ENCODE results near the gene NFS1.
"Not testable (repeated sequence)": the region's sequence is repeated elsewhere in the genome, so short reads cannot be mapped to it uniquely, and the experiment has no call there.

Gene NFS1

DNA sequence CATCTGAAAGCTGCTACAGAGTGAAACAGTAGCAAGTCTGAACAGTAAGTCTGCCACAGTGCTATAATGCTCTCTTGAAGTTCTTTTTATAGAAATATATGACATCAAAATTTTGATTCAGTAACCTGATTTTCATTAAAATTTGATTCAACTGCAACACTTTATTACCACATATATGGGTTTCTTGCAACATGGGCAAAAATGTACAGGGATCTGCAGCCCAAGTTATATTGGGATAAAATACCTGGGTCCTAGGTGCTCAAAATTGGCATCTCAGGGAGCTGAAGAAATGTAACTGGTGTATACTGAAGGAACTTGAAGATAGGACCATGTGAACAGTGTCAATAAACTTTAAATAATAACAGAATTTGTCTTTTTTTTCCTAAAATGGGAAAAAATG is 10.9 kb upstream of the NFS1 start:
- Histone ChIP-seq H3K79me2 (ENCODE audit: insufficient read depth, low read length) (peaks cover 28% of the 10 kb centered on the region), H4K20me1 (ENCODE audit: insufficient read depth, low read length) (peaks cover 11% of the 10 kb centered on the region; the same call in 1 of the 2 replicates), H3K4me3 (ENCODE audit: low read depth, low read length, poor library complexity, severe bottlenecking) (no peak overlapping the region), H3K4me2 (ENCODE audit: low read length) (no peak overlapping the region), H3K36me3 (ENCODE audit: insufficient read depth, low read length) (peaks cover 96% of the 10 kb centered on the region), H3F3A (ENCODE audit: insufficient read depth, low read length) (peaks cover 36% of the 10 kb centered on the region; the same call in 1 of the 2 replicates), H3K9ac (ENCODE audit: low read length) (no peak overlapping the region), H3K9me3 (ENCODE audit: low read length) (no peaks in the 10 kb centered on the region), H3K4me1 (ENCODE audit: insufficient read depth, low read length, severe bottlenecking) (no peaks in the 10 kb centered on the region), H3K27ac (ENCODE audit: low read depth, low read length, poor library complexity, severe bottlenecking) (no peak overlapping the region), H3K9me2 (ENCODE audit: low read depth, low read length) (no peaks in the 10 kb centered on the region), H3K27me3 (ENCODE audit: insufficient read depth, low read length) (no peaks in the 10 kb centered on the region), H2AFZ (ENCODE audit: low read length) (no peak overlapping the region)
- TF ChIP-seq CTCF (IDR thresholded peaks at IDR 0.05; ENCODE audit: low read length) (no peak), EZH2 (IDR thresholded peaks at IDR 0.05; ENCODE audit: borderline replicate concordance, low read length) (no peak)

GRCh38 chr20:35709259-35709658 is 10.1 kb upstream of the NFS1 start:
- Histone ChIP-seq H3K27me3 (ENCODE audit: insufficient read depth, low read length) (no peaks in the 10 kb centered on the region), H3K27ac (ENCODE audit: low read depth, low read length, poor library complexity, severe bottlenecking) (no peak overlapping the region), H3K4me1 (ENCODE audit: insufficient read depth, low read length, severe bottlenecking) (no peaks in the 10 kb centered on the region), H3K79me2 (ENCODE audit: insufficient read depth, low read length) (peaks cover 28% of the 10 kb centered on the region), H3K36me3 (ENCODE audit: insufficient read depth, low read length) (peaks cover 96% of the 10 kb centered on the region), H4K20me1 (ENCODE audit: insufficient read depth, low read length) (peaks cover 11% of the 10 kb centered on the region; the same call in 1 of the 2 replicates), H3K9me2 (ENCODE audit: low read depth, low read length) (no peaks in the 10 kb centered on the region), H3K9me3 (ENCODE audit: low read length) (no peaks in the 10 kb centered on the region), H3F3A (ENCODE audit: insufficient read depth, low read length) (peaks cover 41% of the 10 kb centered on the region), H2AFZ (ENCODE audit: low read length) (no peak overlapping the region), H3K4me2 (ENCODE audit: low read length) (no peak overlapping the region), H3K9ac (ENCODE audit: low read length) (no peak overlapping the region), H3K4me3 (ENCODE audit: low read depth, low read length, poor library complexity, severe bottlenecking) (no peak overlapping the region)
- no peak for TF ChIP-seq EZH2 (IDR thresholded peaks at IDR 0.05; ENCODE audit: borderline replicate concordance, low read length)
- no peak for TF ChIP-seq CTCF (IDR thresholded peaks at IDR 0.05; ENCODE audit: low read length)

GRCh38 chr20:35708502-35708901 is 9.3 kb upstream of the NFS1 start:
- Histone ChIP-seq H4K20me1 (ENCODE audit: insufficient read depth, low read length) (peaks cover 11% of the 10 kb centered on the region; the same call in 1 of the 2 replicates), H2AFZ (ENCODE audit: low read length) (no peak overlapping the region), H3K27ac (ENCODE audit: low read depth, low read length, poor library complexity, severe bottlenecking) (no peak overlapping the region), H3K9ac (ENCODE audit: low read length) (no peak overlapping the region), H3K4me2 (ENCODE audit: low read length) (no peak overlapping the region), H3K79me2 (ENCODE audit: insufficient read depth, low read length) (peaks cover 28% of the 10 kb centered on the region), H3K4me3 (ENCODE audit: low read depth, low read length, poor library complexity, severe bottlenecking) (no peak overlapping the region), H3K27me3 (ENCODE audit: insufficient read depth, low read length) (no peaks in the 10 kb centered on the region), H3K36me3 (ENCODE audit: insufficient read depth, low read length) (peaks cover 96% of the 10 kb centered on the region), H3F3A (ENCODE audit: insufficient read depth, low read length) (peaks cover 49% of the 10 kb centered on the region), H3K4me1 (ENCODE audit: insufficient read depth, low read length, severe bottlenecking) (no peaks in the 10 kb centered on the region), H3K9me3 (ENCODE audit: low read length) (no peaks in the 10 kb centered on the region), H3K9me2 (ENCODE audit: low read depth, low read length) (no peaks in the 10 kb centered on the region)
- TF ChIP-seq CTCF (IDR thresholded peaks at IDR 0.05; ENCODE audit: low read length) = no peak
- TF ChIP-seq EZH2 (IDR thresholded peaks at IDR 0.05; ENCODE audit: borderline replicate concordance, low read length) = no peak

DNA sequence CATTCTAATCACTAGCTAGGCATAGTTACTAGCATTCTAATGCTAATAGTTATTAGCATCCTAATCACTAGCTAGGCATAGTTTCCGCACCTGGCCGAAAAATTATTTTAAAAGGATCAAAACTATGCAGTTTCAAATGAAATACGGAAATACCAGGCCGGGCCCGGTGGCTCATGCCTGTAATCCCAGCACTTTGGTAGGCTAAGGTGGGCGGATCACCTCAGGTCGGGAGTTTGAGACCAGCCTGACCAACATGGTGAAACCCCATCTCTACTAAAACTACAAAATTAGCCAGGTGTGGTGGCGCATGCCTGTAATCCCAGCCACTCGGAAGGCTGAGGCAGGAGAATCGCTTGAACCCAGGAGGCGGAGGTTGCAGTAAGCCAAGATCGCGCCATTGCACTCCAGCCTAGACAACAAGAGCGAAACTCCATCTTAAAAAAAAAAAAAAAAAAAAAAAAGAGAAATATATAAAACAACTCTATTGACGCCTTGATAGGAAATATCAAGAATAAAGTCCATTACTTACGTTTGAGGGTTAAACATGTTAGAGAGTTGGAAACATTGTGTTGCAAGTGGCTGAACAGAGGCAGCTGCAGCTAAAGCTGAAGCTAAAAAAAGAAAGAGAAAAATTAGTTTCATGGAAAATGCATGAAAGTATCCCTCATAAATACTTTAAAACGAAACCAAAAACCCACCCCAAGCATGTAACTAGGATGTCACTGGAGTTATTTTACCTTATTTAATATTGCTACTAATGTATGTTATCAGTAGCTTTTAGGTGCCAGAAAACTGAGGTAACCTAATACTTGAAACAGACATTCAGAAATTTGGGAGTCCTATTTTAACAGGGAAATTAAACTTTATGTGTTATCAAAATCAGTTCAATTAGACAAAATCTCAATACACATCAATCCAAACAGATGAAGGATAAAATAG is 7.7 kb upstream of the NFS1 start:
- not testable (repeated sequence) for H3K9me2 ChIP-seq (ENCODE audit: low read depth, low read length); H3K9ac ChIP-seq (ENCODE audit: low read length); H3K27ac ChIP-seq (ENCODE audit: low read depth, low read length, poor library complexity, severe bottlenecking); H3K4me2 ChIP-seq (ENCODE audit: low read length); H3K27me3 ChIP-seq (ENCODE audit: insufficient read depth, low read length); H3K4me1 ChIP-seq (ENCODE audit: insufficient read depth, low read length, severe bottlenecking); H2AFZ ChIP-seq (ENCODE audit: low read length); H3K9me3 ChIP-seq (ENCODE audit: low read length); H3K4me3 ChIP-seq (ENCODE audit: low read depth, low read length, poor library complexity, severe bottlenecking)
- Histone ChIP-seq H4K20me1 (ENCODE audit: insufficient read depth, low read length) (peaks cover 11% of the 10 kb centered on the region; the same call in 1 of the 2 replicates), H3F3A (ENCODE audit: insufficient read depth, low read length) (peaks cover 65% of the 10 kb centered on the region), H3K36me3 (ENCODE audit: insufficient read depth, low read length) (peaks cover 98% of the 10 kb centered on the region), H3K79me2 (ENCODE audit: insufficient read depth, low read length) (peaks cover 23% of the 10 kb centered on the region)

- peaks cover 13% of the 10 kb centered on the region for H3K79me2 ChIP-seq (ENCODE audit: insufficient read depth, low read length)
- not testable (repeated sequence) for H3K27me3 ChIP-seq (ENCODE audit: insufficient read depth, low read length); H3K4me1 ChIP-seq (ENCODE audit: insufficient read depth, low read length, severe bottlenecking); H4K20me1 ChIP-seq (ENCODE audit: insufficient read depth, low read length); H3K27ac ChIP-seq (ENCODE audit: low read depth, low read length, poor library complexity, severe bottlenecking); H3K9ac ChIP-seq (ENCODE audit: low read length); H3K9me2 ChIP-seq (ENCODE audit: low read depth, low read length); H3K9me3 ChIP-seq (ENCODE audit: low read length); H3K4me3 ChIP-seq (ENCODE audit: low read depth, low read length, poor library complexity, severe bottlenecking); H3K4me2 ChIP-seq (ENCODE audit: low read length); H2AFZ ChIP-seq (ENCODE audit: low read length)
- peaks cover 95% of the 10 kb centered on the region for H3K36me3 ChIP-seq (ENCODE audit: insufficient read depth, low read length)
- H3F3A ChIP-seq (ENCODE audit: insufficient read depth, low read length) = peaks cover 68% of the 10 kb centered on the region
These were observed 6.7 kb upstream of the NFS1 start for GRCh38 chr20:35705894-35706293.
